HCT116 (cell line): Measurements from ENCODE around the gene C20orf204.

ENCODE experiments used
- CEBPB ChIP-seq: IDR thresholded peaks from 2 replicates; pipeline ENCODE4 v1.6.1; 2012; ENCODE audit warnings: low read depth
- CTCF ChIP-seq, 3 experiments: fragments of 200-600 bp in 1 of 3; sonication (generic) in 1 of 3; IDR thresholded peaks in 2 of 3; conservative IDR thresholded peaks in 1 of 3; 2 replicates each; pipeline ENCODE4 v1.5.1; 2012 to 2017; ENCODE audit warnings: low read depth in 2 of 3, low read length in 2 of 3, antibody characterized with exemption in 1 of 3, borderline replicate concordance in 1 of 3, control low read depth in 1 of 3, mild to moderate bottlenecking in 1 of 3, mixed read lengths in 1 of 3, mixed run types in 1 of 3, moderate library complexity in 1 of 3; ENCODE audit not compliant: insufficient read depth in 1 of 3
- EZH2 ChIP-seq: fragments of 200-600 bp; sonication (generic); IDR thresholded peaks from 2 replicates; pipeline ENCODE4 v1.6.1; 2017; ENCODE audit warnings: antibody characterized with exemption, mixed run types
- EZH2phosphoT487 ChIP-seq: fragments of 200-600 bp; IDR thresholded peaks from 2 replicates; pipeline ENCODE4 v1.6.1; 2018; ENCODE audit warnings: antibody characterized with exemption, borderline replicate concordance
- JUND ChIP-seq: IDR thresholded peaks from 2 replicates; pipeline ENCODE4 v1.6.1; 2012
- MAX ChIP-seq: IDR thresholded peaks from 2 replicates; pipeline ENCODE4 v1.6.1; 2012
- POLR2A ChIP-seq: IDR thresholded peaks from 2 replicates; pipeline ENCODE4 v1.7.0; 2011; ENCODE audit warnings: borderline replicate concordance; ENCODE audit not compliant: insufficient read depth, insufficient read length; ENCODE audit errors: extremely low read depth
- POLR2AphosphoS5 ChIP-seq: IDR thresholded peaks from 2 replicates; pipeline ENCODE4 v1.6.1; 2011; ENCODE audit warnings: mild to moderate bottlenecking, low read depth, low read length, moderate library complexity
- REST ChIP-seq: IDR thresholded peaks from 2 replicates; pipeline ENCODE4 v1.6.1; 2012; ENCODE audit warnings: low read depth
- SIN3A ChIP-seq: IDR thresholded peaks from 2 replicates; pipeline ENCODE4 v1.6.1; 2012; ENCODE audit warnings: low read depth
- SRF ChIP-seq: IDR thresholded peaks from 2 replicates; pipeline ENCODE4 v1.6.1; 2012; ENCODE audit warnings: low read depth
- YY1 ChIP-seq: IDR thresholded peaks from 2 replicates; pipeline ENCODE4 v1.6.1; 2011; ENCODE audit warnings: low read length, low read depth, moderate library complexity, mild to moderate bottlenecking; ENCODE audit not compliant: insufficient replicate concordance; ENCODE audit errors: extremely low read depth
- ZBTB33 ChIP-seq: IDR thresholded peaks from 2 replicates; pipeline ENCODE4 v1.6.1; 2011; ENCODE audit warnings: mild to moderate bottlenecking, low read length, moderate library complexity; ENCODE audit not compliant: insufficient replicate concordance; ENCODE audit errors: extremely low read depth

GRCh38 chr20:64065062-64065973, 29.3 kb downstream of the C20orf204 start:
- TF ChIP-seq POLR2A, result no peak
- no peak for TF ChIP-seq POLR2AphosphoS5
- TF ChIP-seq JUND, result no peak
- TF ChIP-seq CTCF (IDR thresholded peaks at IDR 0.05 in 2 of 3, conservative IDR thresholded peaks at IDR 0.05 in 1 of 3; ENCODE audit: borderline replicate concordance in 1 of 3, insufficient read depth in 1 of 3, low read depth in 2 of 3, low read length in 2 of 3), result no peak
- TF ChIP-seq ZBTB33, result no peak
- TF ChIP-seq YY1, result no peak
- no peak for TF ChIP-seq CEBPB
- TF ChIP-seq MAX, result no peak
- TF ChIP-seq EZH2, result no peak
- no peak for TF ChIP-seq SRF
- no peak for TF ChIP-seq REST
- TF ChIP-seq EZH2phosphoT487, result no peak
- TF ChIP-seq SIN3A, result no peak
